Measurements from ENCODE around the gene HGF. TPM values are rescaled to one million over a fixed set of nuclear protein-coding genes. Genes with fewer than 3 reads are reported as not detected.
"Not testable (repeated sequence)": the region's sequence is repeated elsewhere in the genome, so short reads cannot be mapped to it uniquely, and the experiment has no call there.

The HGF gene
- 0.20 and 0.22 TPM in 2 replicates for total RNA-seq

- peak; percentile 22 to 58 for DNase-seq (ENCODE audit: low read depth in 2 of 2)
Observed at GRCh38 chr7:81769891-81770727, at the start of gene HGF. Gene HGF, minus strand, starts transcription at chr7:81770047. Its CDS starts 76 bp downstream, at chr7:81769971.

- DNase-seq (ENCODE audit: low read depth in 2 of 2) = no peak
Observed at GRCh38 chr7:81816312-81816711, 46.5 kb upstream of the HGF start.

- not testable (repeated sequence) for DNase-seq (ENCODE audit: low read depth in 2 of 2)
Observed at GRCh38 chr7:81812866-81813476, 43.1 kb upstream of the HGF start.

- no peak for DNase-seq (ENCODE audit: low read depth in 2 of 2)
Observed at GRCh38 chr7:81811956-81812865, 42.4 kb upstream of the HGF start.

GRCh38 chr7:81810476-81811155 lies 40.8 kb upstream of the HGF start:
- no peak for DNase-seq (ENCODE audit: low read depth in 2 of 2)

GRCh38 chr7:81808310-81808709 lies 38.5 kb upstream of the HGF start:
- not testable (repeated sequence) for DNase-seq (ENCODE audit: low read depth in 2 of 2)

- DNase-seq (ENCODE audit: low read depth in 2 of 2) = no peak
Observed at GRCh38 chr7:81803267-81803666, 33.4 kb upstream of the HGF start.

GRCh38 chr7:81802251-81802650 lies 32.4 kb upstream of the HGF start:
- DNase-seq (ENCODE audit: low read depth in 2 of 2) = no peak

- no peak for DNase-seq (ENCODE audit: low read depth in 2 of 2)
Observed at GRCh38 chr7:81801532-81801931, 31.7 kb upstream of the HGF start.

GRCh38 chr7:81791568-81792518 lies 22.0 kb upstream of the HGF start:
- no peak for DNase-seq (ENCODE audit: low read depth in 2 of 2)

GRCh38 chr7:81790686-81791085 lies 20.8 kb upstream of the HGF start:
- no peak for DNase-seq (ENCODE audit: low read depth in 2 of 2)

- peak in 1 of 2 donors; percentile 33 for DNase-seq (ENCODE audit: low read depth in 2 of 2)
Observed at GRCh38 chr7:81790120-81790500, 20.3 kb upstream of the HGF start.

GRCh38 chr7:81789406-81790119 lies 19.7 kb upstream of the HGF start:
- DNase-seq (ENCODE audit: low read depth in 2 of 2) = no peak

GRCh38 chr7:81788246-81788645 lies 18.4 kb upstream of the HGF start:
- DNase-seq (ENCODE audit: low read depth in 2 of 2) = peak; percentile 40 to 55

- DNase-seq (ENCODE audit: low read depth in 2 of 2) = peak in 1 of 2 donors; percentile 30
Observed at GRCh38 chr7:81783818-81784217, 14.0 kb upstream of the HGF start.

GRCh38 chr7:81780914-81781693 lies 11.3 kb upstream of the HGF start:
- no peak for DNase-seq (ENCODE audit: low read depth in 2 of 2)

GRCh38 chr7:81779706-81780105 lies 9.9 kb upstream of the HGF start:
- DNase-seq (ENCODE audit: low read depth in 2 of 2) = no peak

- DNase-seq (ENCODE audit: low read depth in 2 of 2) = no peak
Observed at GRCh38 chr7:81777697-81778096, 7.8 kb upstream of the HGF start.
